ENCODE measurements around the gene FNBP1. TPM values are rescaled to one million over a fixed set of nuclear protein-coding genes. Genes with fewer than 3 reads are reported as not detected.

Gene FNBP1
- total RNA-seq (2014; rRNA removed; shearing (Covaris generic)) (25.0 and 28.8 TPM in 2 replicates), polyA plus RNA-seq (2016; fragmentation: Nextera tagmentation; extraction: Ambion mirVana) (26.6 and 27.4 TPM in 2 replicates)
- long read RNA-seq, partial matches to known transcripts, result 7 of 13 reads
- long read RNA-seq, other reads (novel, unspliced or antisense), result 6 of 13 reads

DNA sequence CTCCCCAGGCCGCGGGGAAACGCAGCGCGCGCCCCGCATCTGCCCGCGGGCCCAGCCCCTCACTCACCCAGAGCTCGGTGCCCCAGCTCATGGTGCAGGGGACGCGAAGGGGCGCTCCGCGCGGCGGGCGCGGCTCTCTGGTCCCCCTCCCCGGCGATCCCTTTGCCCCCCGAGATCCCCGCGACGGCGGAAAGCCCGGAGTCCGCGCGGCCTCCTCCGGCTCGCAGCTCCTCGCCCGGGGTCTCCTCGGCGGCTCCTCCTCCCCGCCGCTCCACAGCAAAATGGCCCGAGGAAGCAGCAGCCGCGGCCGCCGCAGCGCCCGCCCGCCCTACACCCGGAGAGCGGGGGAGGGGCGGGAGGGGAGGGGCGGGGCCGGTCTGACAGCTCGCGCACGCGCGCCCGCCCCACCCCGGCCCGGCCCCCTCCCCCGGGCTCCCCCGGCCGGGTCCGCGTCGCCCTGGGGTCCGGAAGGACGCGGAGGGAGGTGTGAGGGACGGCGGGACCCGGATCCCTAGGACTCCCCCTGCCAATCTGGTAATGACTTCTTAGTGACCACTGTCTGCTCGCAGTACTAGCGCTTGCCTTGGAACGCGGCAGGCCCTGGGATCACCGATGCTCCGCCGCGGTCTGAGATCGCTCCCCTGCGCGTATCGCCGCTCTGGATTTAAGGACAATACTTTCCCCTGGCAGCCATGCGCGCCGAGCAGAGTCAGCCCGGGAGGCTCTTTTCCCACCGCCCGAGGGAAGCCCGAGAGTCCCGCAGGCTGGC lies at the start of gene FNBP1:
TSS of gene FNBP1 (minus strand) at position 305 of the 769 bp plus-strand sequence. CDS start at position 91, 214 bp downstream.
- Histone ChIP-seq H3K4me3 (peak within 1 kb of the TSS; percentile 95), H3K36me3 (ENCODE audit: insufficient read depth) (no peaks in the 10 kb centered on the region), H4K20me1 (replicated peaks; ENCODE audit: insufficient read depth) (peaks cover 19% of the 10 kb centered on the region), H3K27me3 (ENCODE audit: insufficient read depth) (peaks cover 37% of the 10 kb centered on the region), H3K79me2 (replicated peaks; ENCODE audit: insufficient read depth) (peaks cover 35% of the 10 kb centered on the region), H3K4me2 (peak within 1 kb of the TSS; percentile 94), H2AFZ (peak within 1 kb of the TSS; percentile 93; the same call in 1 of the 2 replicates), H3K27ac (ENCODE audit: low read depth) (0 out of 2 replicates have a peak within 1 kb of the TSS, but pooled peaks have one; percentile 26), H3K4me1 (ENCODE audit: insufficient read depth) (peaks cover 9% of the 10 kb centered on the region), H3K9me2 (ENCODE audit: insufficient read depth) (no peaks in the 10 kb centered on the region), H3F3A (replicated peaks; ENCODE audit: low read depth) (peaks cover 11% of the 10 kb centered on the region)
- Mint-ChIP-seq H3K4me3 (peak within 1 kb of the TSS; percentile 96), H3K27me3 (ENCODE audit: insufficient read depth, low read depth, poor library complexity) (peaks cover 24% of the 10 kb centered on the region), H3K9me3 (peaks cover 2% of the 10 kb centered on the region; the same call in 1 of the 3 replicates), H3K27ac (peak within 1 kb of the TSS; percentile 75), H3K4me1 (peaks cover 37% of the 10 kb centered on the region), H3K36me3 (ENCODE audit: low read depth) (peaks cover 4% of the 10 kb centered on the region; the same call in 2 of the 3 replicates)
- DNase-seq (ENCODE audit: low spot score), result peak; percentile 88
- ATAC-seq, result peak; percentile 75
- TF ChIP-seq ZNF331 (CRISPR knock-in tag; IDR thresholded peaks at IDR 0.05; ENCODE audit: low read depth) (no peak), JUNB (IDR thresholded peaks at IDR 0.05; ENCODE audit: unreplicated experiment) (no peak), POLR2AphosphoS5 (IDR thresholded peaks at IDR 0.05; ENCODE audit: low read depth) (peak; percentile 70)

DNA sequence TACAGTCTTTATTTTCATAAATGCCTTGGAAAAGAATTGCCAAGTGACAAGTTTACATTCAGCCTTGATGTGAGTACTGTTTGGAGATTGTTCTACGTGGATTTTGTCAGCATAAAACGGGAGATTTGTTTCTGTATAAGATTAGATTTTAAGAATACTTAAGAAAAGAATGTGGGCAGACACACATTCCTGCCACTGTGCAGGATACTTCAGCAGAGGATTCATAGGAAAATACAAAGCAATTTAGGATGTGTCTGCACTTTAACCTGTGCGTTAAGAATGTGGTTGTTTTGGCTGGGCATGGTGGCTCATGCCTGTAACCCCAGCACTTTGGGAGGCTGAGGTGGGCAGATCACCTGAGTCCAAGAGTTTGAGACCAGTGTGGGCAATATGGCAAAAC lies 47.9 kb upstream of the FNBP1 start:
- Histone ChIP-seq H3K4me1 (ENCODE audit: insufficient read depth) (no peaks in the 10 kb centered on the region), H3F3A (replicated peaks; ENCODE audit: low read depth) (no peaks in the 10 kb centered on the region), H3K79me2 (replicated peaks; ENCODE audit: insufficient read depth) (no peaks in the 10 kb centered on the region), H3K36me3 (ENCODE audit: insufficient read depth) (peaks cover 16% of the 10 kb centered on the region; the same call in 1 of the 2 replicates), H2AFZ (no peak overlapping the region), H4K20me1 (replicated peaks; ENCODE audit: insufficient read depth) (peaks cover 6% of the 10 kb centered on the region; the same call in 1 of the 2 replicates), H3K27ac (ENCODE audit: low read depth) (no peak overlapping the region; the same call in 1 of the 2 replicates), H3K27me3 (ENCODE audit: insufficient read depth) (no peaks in the 10 kb centered on the region), H3K9me2 (ENCODE audit: insufficient read depth) (no peaks in the 10 kb centered on the region), H3K4me3 (no peak overlapping the region), H3K4me2 (no peak overlapping the region)
- Mint-ChIP-seq H3K4me1 (no peaks in the 10 kb centered on the region), H3K9me3 (no peaks in the 10 kb centered on the region), H3K27me3 (ENCODE audit: insufficient read depth, low read depth, poor library complexity) (no peaks in the 10 kb centered on the region), H3K27ac (no peak overlapping the region), H3K36me3 (ENCODE audit: low read depth) (peaks cover 38% of the 10 kb centered on the region), H3K4me3 (no peak overlapping the region)
- ATAC-seq (no peak), DNase-seq (ENCODE audit: low spot score) (no peak)
- TF ChIP-seq, protein P1, sequence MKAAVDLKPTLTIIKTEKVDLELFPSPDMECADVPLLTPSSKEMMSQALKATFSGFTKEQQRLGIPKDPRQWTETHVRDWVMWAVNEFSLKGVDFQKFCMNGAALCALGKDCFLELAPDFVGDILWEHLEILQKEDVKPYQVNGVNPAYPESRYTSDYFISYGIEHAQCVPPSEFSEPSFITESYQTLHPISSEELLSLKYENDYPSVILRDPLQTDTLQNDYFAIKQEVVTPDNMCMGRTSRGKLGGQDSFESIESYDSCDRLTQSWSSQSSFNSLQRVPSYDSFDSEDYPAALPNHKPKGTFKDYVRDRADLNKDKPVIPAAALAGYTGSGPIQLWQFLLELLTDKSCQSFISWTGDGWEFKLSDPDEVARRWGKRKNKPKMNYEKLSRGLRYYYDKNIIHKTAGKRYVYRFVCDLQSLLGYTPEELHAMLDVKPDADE (IDR thresholded peaks at IDR 0.05), result no peak
- no peak for TF ChIP-seq EZH2 (IDR thresholded peaks at IDR 0.05; ENCODE audit: low read depth, unreplicated experiment)
- TF ChIP-seq EZH2phosphoT487 (IDR thresholded peaks at IDR 0.05; ENCODE audit: unreplicated experiment), result no peak
- TF ChIP-seq, protein P2, sequence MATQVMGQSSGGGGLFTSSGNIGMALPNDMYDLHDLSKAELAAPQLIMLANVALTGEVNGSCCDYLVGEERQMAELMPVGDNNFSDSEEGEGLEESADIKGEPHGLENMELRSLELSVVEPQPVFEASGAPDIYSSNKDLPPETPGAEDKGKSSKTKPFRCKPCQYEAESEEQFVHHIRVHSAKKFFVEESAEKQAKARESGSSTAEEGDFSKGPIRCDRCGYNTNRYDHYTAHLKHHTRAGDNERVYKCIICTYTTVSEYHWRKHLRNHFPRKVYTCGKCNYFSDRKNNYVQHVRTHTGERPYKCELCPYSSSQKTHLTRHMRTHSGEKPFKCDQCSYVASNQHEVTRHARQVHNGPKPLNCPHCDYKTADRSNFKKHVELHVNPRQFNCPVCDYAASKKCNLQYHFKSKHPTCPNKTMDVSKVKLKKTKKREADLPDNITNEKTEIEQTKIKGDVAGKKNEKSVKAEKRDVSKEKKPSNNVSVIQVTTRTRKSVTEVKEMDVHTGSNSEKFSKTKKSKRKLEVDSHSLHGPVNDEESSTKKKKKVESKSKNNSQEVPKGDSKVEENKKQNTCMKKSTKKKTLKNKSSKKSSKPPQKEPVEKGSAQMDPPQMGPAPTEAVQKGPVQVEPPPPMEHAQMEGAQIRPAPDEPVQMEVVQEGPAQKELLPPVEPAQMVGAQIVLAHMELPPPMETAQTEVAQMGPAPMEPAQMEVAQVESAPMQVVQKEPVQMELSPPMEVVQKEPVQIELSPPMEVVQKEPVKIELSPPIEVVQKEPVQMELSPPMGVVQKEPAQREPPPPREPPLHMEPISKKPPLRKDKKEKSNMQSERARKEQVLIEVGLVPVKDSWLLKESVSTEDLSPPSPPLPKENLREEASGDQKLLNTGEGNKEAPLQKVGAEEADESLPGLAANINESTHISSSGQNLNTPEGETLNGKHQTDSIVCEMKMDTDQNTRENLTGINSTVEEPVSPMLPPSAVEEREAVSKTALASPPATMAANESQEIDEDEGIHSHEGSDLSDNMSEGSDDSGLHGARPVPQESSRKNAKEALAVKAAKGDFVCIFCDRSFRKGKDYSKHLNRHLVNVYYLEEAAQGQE (IDR thresholded peaks at IDR 0.05; ENCODE audit: unreplicated experiment), result no peak
- TF ChIP-seq, protein P3, sequence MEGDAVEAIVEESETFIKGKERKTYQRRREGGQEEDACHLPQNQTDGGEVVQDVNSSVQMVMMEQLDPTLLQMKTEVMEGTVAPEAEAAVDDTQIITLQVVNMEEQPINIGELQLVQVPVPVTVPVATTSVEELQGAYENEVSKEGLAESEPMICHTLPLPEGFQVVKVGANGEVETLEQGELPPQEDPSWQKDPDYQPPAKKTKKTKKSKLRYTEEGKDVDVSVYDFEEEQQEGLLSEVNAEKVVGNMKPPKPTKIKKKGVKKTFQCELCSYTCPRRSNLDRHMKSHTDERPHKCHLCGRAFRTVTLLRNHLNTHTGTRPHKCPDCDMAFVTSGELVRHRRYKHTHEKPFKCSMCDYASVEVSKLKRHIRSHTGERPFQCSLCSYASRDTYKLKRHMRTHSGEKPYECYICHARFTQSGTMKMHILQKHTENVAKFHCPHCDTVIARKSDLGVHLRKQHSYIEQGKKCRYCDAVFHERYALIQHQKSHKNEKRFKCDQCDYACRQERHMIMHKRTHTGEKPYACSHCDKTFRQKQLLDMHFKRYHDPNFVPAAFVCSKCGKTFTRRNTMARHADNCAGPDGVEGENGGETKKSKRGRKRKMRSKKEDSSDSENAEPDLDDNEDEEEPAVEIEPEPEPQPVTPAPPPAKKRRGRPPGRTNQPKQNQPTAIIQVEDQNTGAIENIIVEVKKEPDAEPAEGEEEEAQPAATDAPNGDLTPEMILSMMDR (conservative IDR thresholded peaks at IDR 0.05; ENCODE audit: low read depth in 2 of 2), result no peak
- no peak for TF ChIP-seq NANOG (IDR thresholded peaks at IDR 0.05; ENCODE audit: borderline replicate concordance)
- no peak for TF ChIP-seq JUNB (IDR thresholded peaks at IDR 0.05; ENCODE audit: unreplicated experiment)
